GM19455 (cell line): ENCODE measurements around the gene ALOX15.
"Not testable (repeated sequence)": the region's sequence is repeated elsewhere in the genome, so short reads cannot be mapped to it uniquely, and the experiment has no call there.

Experiments used
- ATAC-seq: cut with Tn5 transposase; IDR thresholded peaks from one replicate; pipeline ENCODE4 v1.9.1; 2021; ENCODE audit not compliant: unreplicated experiment

The ALOX15 gene

GRCh38 chr17:4595685-4596342 lies 45.7 kb downstream of the ALOX15 start:
- not testable (repeated sequence) for ATAC-seq

GRCh38 chr17:4594931-4595684 lies 46.4 kb downstream of the ALOX15 start:
- ATAC-seq, result no peak

- no peak for ATAC-seq
Observed at GRCh38 chr17:4594406-4594805, 47.1 kb downstream of the ALOX15 start.

- no peak for ATAC-seq
Observed at GRCh38 chr17:4593021-4593421, 48.5 kb downstream of the ALOX15 start.

- ATAC-seq, result no peak
Observed at GRCh38 chr17:4592240-4593005, 49.1 kb downstream of the ALOX15 start.

- ATAC-seq, result no peak
Observed at GRCh38 chr17:4591529-4591928, 49.9 kb downstream of the ALOX15 start.

- ATAC-seq, result no peak
Observed at GRCh38 chr17:4590981-4591453, 50.5 kb downstream of the ALOX15 start.

GRCh38 chr17:4590042-4590441 lies 51.4 kb downstream of the ALOX15 start:
- not testable (repeated sequence) for ATAC-seq

GRCh38 chr17:4588898-4589625 lies 52.4 kb downstream of the ALOX15 start:
- ATAC-seq, result no peak

- no peak for ATAC-seq
Observed at GRCh38 chr17:4588391-4588790, 53.1 kb downstream of the ALOX15 start.

- ATAC-seq, result no peak
Observed at GRCh38 chr17:4587803-4588202, 53.7 kb downstream of the ALOX15 start.

- ATAC-seq, result no peak
Observed at GRCh38 chr17:4587195-4587594, 54.3 kb downstream of the ALOX15 start.

- ATAC-seq, result no peak
Observed at GRCh38 chr17:4586043-4586442, 55.4 kb downstream of the ALOX15 start.

- ATAC-seq, result no peak
Observed at GRCh38 chr17:4585638-4585994, 55.9 kb downstream of the ALOX15 start.

GRCh38 chr17:4584917-4585637 lies 56.4 kb downstream of the ALOX15 start:
- ATAC-seq, result no peak

- ATAC-seq, result no peak
Observed at GRCh38 chr17:4584101-4584916, 57.2 kb downstream of the ALOX15 start, which contains the start of gene SMTNL2. SMTNL2 (plus strand) TSS chr17:4584529; CDS start chr17:4584606, 77 bp downstream.

- ATAC-seq, result no peak
Observed at GRCh38 chr17:4583782-4584100, 57.7 kb downstream of the ALOX15 start.

GRCh38 chr17:4583206-4583605 lies 58.3 kb downstream of the ALOX15 start:
- no peak for ATAC-seq

GRCh38 chr17:4582691-4583090 lies 58.8 kb downstream of the ALOX15 start:
- no peak for ATAC-seq

GRCh38 chr17:4582101-4582501 lies 59.4 kb downstream of the ALOX15 start:
- no peak for ATAC-seq
